GM18507 (cell line): ENCODE measurements around the gene CFAP410.
"Not testable (repeated sequence)": the region's sequence is repeated elsewhere in the genome, so short reads cannot be mapped to it uniquely, and the experiment has no call there.

Experiments used
- DNase-seq: peaks from one replicate; pipeline ENCODE4 v3.0.0; 2011; ENCODE audit warnings: low read depth; ENCODE audit not compliant: insufficient read length; ENCODE audit errors: extremely low spot score
- FAIRE-seq: peaks from 2 replicates; lab custom pipeline; 2011; peaks lifted over from hg19 to GRCh38; lab: Jason Lieb, UNC

The CFAP410 gene

DNA sequence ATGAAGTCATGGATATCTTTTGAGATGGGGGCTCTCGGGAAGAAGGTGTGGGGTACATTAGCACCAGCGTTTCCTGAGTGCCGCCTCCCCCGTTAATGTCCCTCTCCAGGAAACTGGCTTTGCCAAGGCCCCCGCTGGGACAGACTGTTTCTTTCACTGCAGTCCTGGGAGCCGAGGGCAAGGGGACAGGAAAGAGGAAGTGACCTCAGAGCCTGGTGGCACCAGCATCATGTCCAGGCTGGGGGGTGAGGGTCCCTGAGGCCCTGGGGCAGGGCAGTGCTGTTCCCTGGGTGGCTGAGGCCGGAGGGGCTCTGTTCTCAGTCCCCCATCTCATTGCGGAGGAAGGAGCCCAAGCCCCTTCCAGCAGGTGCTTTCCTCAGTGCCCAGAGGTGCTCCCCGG is 33.5 kb downstream of the CFAP410 start:
- DNase-seq (no peak), FAIRE-seq (no peak)

DNA sequence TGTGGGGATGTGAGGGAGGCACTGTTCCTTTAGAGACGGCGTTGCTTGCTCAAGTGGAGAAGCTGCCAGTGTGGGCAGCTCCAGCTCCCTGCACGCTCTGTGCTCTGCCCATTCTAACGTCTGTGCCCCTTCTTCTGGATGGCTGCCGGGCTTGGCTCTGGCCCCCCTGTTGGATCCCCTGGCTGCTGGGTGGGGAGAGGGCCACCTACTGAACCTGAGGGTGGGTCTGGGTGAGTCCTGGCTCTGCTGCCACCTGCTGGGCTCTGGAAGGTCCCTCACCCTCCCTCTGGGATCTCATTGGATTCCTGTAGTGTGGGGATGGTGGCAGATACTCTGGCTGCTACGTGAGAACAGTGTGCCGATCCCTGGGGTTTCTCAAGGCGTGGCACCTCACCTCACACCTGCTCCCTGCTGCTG is 34.3 kb downstream of the CFAP410 start:
- FAIRE-seq (no peak), DNase-seq (no peak)

DNA sequence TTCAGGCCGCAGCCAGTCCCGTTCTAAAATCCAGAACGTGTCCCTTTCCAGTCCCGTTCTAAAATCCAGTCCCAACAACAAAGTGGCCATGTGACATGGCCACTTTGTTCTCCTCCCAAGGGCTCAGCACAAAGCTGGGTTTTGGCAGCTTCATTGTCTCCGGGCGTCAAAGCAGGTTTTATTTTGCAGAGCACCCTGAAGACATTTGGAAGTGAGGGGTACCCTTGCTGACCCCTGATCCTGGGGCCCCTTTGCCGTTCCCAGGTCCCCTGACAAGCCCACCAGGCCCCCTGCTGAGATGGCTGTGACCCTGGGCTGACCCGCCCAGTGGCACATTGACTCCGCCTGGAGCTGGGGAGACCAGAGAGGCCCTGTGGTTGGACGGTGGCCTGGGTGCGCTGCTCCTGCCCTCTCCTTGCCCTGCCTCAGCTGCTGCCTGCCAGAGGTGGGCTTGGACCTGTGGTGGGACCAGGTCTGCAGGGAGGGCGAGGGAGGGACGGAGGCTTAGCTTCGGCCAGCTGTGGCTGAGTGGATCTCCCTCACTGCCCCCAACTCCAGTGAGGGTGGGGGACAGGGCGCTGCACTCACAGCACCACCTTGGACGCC is 35.1 kb downstream of the CFAP410 start:
- FAIRE-seq, result no peak

DNA sequence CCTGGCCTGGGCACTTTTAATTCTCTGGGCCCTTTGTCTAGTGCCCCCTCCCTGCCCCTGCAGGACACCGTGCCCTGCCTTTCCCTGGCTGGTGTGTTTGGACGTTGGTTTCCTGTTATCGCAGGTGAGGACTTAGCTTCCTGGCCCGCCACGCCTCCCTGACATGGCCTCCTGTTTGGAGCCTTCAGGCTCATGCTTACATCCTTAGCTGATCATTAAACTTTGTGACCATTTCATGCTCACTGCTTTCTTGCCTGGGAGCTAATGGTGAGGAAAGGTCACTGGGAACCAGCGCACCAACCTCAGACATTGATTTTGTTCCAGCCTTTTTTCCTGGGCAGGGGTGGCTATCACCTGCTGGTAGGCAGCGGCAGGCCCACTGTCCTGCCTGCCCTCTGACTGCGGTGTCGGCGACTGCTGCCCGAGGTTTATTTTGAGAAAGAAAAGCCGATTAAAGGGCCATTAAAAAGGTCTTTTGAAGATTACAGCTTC is 35.7 kb downstream of the CFAP410 start:
- FAIRE-seq (no peak), DNase-seq (no peak)

More for the DNA sequence above, 35.1 kb downstream of the CFAP410 start:
- DNase-seq, result no peak

DNA sequence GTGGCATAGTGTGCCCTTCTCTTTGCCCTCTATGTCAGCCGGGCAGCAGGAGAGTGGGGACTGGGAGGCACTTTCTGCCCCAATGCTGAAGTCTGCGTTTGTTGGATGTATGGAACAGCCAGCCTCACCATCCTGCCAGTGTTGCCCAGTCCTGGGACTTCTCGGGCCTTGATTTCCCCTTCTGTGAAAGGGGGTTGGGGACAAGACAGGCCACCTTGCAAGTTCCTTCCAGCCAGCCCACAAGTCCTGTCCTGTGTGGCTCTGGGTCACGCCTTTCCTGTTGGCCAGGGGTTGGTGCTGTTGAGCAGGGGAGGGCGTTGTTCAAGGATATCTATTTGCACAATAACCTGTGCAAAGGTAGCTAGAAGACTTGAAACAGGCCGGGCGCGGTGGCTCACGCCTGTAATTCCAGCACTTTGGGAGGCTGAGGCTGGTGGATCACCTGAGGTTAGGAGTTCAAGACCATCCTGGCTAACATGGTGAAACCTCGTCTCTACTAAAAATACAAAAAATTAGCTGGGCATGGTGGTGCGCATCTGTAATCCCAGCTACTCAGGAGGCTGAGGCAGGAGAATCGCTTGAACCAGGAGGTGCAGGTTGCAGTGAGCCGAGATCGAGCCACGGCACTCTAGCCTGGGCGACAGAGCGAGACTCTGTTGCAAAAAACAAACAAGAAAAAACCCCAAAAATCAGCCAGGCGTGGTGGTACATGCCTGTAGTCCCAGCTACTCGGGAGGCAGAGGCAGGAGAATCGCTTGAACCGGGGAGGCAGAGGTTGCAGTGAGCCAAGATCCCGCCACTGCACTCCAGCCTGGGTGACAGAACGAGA is 36.4 kb downstream of the CFAP410 start:
- DNase-seq, FAIRE-seq: not testable (repeated sequence)

DNA sequence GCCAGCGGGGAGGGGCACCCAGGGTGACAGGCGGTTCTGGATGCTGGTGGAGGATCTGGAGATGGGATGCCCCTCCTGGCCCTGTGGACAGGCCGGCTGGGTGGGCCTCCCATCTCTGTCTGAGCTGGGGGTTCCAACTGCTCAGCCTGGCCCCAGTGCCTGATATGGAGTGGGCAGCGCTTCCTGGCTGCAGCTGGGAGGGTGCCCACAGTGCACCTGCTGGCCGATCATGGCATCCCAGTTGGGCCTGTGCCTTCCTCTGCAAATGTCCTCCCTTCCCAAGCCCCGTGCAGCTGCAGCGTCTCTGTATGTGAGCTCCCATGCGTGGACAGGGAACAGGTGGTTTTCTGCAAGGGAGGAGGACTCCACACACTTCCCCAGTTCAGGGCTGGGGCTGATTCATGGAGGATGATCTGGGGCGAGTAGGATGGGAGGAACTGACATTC is 37.2 kb downstream of the CFAP410 start:
- FAIRE-seq (no peak), DNase-seq (no peak)

DNA sequence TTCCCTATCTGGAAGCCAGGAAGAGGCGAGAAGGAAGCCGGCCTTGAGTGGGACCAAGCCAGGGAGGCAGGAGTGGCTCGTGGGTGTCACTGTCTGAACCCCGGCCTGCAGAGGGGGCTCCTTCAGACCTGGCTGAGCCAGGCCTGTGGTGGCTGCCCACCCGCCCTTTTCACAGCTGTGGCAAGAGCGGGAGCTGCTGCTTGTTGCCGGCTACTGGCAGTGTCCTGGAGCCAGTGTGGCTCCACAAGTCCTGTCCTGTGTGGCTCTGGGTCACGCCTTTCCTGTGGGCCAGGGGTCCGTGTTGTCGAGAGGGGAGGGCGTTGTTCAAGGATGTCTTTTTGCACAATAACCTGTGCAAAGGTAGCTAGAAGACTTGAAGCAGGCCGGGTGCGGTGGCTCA is 38.0 kb downstream of the CFAP410 start:
- FAIRE-seq (no peak), DNase-seq (no peak)

DNA sequence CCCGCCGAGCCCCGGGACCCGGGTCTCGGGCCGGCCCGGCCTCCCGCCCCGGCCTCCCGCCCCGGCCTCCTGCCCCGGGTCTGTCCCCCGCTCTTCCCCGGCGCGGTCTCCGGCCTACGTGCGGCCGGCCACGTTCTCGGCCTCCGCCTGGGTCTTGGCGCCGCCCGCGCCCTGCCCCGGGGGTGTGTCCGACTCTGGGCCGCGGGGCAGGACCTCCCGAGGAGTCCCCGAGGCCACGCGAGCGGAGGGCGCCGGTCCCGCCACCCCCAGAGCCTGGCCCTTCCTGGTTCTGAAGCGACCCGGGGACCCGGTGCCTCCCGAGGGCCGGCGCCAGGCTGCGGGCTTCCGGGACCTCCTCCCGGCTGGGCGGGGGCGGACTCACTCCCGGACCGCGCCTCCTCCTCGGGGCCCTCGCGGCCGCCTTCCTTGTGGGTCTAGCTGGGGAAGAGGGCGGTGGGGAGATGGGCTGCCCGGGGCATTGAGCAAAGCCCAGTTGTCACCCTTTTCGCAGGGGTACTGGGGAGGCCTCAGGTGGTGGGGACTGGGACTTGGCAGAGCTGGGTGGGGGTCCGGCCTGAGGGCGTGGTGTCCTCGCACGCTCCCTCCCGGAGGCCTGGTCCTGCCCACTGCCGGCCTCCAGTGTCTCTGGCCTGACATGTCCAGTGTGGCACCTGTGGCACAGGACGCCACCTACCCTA is 38.8 kb downstream of the CFAP410 start:
- DNase-seq (peak; percentile 63), FAIRE-seq (no peak)

DNA sequence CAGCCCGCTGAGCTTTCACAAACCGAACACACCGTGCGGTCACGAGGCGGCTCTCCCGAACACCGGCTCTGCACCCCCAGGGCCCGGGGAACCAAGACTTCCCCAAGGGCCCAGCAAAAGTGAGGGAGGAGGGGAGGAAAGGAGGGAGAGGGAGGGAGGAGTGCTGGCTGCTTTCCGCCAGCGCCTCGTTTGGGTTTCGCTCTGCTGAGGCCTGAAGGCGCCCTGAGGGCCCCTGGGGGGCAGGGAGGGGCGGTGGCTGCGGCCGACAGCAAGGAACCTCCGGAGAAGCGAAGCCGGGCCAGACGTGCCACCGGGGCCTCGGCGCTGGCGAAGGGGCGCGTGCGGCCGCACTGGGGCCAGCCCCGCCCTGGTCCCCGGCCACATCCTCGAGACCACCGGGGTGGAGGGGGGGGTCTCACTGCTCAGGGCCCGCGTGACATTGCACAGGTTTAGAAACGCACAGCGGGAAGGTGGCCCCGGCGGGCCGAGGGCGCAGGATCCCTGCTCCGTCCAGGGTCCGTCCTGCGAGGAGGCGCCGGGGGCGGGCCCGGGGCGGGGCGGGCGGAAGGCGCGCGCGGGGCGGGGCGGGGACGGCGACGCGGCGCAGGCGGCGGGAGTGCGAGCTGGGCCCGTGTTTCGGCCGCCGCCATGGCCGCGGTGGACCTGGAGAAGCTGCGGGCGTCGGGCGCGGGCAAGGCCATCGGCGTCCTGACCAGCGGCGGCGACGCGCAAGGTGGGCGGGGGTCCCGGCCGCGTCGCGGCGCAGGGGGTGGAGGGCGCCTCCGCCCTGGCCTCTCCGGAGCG is 39.5 kb downstream of the CFAP410 start, which contains the start of gene PFKL:
Gene PFKL, plus strand, starts transcription at position 596 of the 804 bp plus-strand sequence. Its CDS starts 53 bp downstream, at position 649.
- FAIRE-seq (peak; percentile 87), DNase-seq (peak; percentile 80)

DNA sequence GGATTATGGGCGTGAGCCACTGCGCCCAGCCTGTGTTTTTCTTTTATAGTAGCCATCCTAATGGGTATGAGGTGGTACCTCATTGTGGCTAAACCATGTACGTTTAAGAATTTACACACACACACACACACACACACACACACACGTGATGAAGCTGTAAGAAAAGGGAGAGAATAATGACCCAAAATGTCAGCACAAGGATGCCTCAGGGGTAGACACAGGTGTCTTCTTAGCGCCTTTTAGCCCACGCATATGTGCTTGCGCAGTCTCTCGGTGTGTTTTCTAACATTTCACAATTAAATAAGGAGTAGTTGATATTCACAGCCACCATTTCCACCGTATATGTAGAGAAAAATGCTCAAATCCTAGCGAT is 40.1 kb downstream of the CFAP410 start:
- DNase-seq, result no peak
- FAIRE-seq, result no peak

DNA sequence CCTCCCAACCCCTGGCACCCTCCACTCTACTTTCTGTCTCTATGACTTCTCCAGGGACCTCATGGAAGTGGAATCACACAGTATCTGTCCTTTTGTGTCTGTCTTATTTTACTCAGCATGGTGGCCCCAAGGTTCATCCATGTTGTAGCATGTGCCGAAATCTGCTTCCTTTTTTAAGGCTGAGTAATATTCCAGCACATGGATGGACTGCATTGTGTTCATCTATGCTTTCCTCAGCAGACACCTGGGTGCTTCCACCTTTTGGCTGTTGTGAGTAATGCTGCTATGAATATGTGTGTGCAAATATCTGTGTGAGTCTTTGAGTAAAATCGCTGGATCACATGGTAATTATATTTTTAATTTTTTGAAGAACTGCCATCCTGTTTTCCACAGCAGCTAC is 40.9 kb downstream of the CFAP410 start:
- DNase-seq, result no peak
- FAIRE-seq, result peak; percentile 24

DNA sequence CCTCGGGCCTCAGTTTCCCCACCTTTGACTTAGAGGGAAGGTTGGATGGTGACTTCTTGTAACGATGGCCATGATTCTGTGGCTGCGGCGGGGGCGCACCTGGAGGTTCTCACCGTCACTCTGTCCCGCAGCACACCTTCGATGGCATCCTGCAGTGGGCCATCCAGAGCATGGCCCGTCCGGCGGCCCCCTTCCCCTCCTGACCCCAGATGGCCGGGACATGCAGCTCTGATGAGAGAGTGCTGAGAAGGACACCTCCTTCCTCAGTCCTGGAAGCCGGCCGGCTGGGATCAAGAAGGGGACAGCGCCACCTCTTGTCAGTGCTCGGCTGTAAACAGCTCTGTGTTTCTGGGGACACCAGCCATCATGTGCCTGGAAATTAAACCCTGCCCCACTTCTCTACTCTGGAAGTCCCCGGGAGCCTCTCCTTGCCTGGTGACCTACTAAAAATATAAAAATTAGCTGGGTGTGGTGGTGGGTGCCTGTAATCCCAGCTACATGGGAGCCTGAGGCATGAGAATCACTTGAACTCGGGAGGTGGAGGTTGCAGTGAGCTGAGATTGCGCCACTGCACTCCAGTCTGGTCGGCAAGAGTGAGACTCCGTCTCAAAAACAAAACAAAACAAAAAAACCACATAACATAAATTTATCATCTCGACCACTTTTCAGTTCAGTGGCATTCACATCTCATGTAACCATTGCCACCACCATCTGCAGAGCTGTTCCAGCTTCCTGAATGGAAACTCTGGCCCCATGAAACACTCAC is 41.5 kb downstream of the CFAP410 start:
- peak; percentile 86 for FAIRE-seq
- peak; percentile 78 for DNase-seq

DNA sequence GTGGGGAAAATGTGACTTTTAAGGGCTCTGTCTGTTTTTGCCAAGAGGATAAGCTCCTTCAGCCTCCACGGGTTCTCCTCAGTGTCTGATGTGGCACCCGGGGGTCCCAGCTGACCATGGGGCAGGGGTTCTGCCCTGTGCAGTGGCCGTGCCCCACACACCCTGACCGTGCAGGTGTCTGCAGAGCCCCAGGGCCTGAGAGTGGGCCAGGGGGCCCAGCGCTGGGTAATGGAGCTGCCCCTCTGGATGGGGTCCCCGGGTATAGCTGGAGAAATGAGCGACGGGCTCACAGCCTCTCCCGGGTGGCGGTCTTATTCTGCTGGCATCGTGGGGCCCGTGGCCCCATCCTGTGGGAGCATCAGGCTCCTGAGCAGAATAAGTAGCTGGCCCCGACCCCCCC is 42.3 kb downstream of the CFAP410 start:
- DNase-seq (no peak), FAIRE-seq (no peak)

DNA sequence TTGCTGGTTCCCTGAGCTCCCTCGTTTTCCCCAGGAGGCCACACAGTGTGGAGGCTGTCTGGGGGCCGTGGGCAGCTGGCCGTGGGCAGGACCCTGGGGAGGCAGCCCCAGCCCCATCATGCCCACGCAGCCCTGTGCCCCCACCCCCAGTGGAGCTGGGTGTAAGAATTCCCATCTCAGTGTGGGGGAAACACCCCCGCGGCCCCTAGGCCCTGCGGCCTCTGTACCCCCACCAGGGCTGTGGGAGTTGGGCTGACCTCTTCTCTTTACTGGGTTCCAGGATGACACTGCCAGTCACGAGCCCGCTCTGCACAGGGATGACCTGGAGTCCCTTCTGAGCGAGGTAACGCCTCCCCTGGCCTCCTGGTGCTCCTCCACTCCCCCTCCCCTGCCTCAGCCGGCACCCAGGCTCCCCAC is 43.1 kb downstream of the CFAP410 start:
- FAIRE-seq (no peak), DNase-seq (no peak)

DNA sequence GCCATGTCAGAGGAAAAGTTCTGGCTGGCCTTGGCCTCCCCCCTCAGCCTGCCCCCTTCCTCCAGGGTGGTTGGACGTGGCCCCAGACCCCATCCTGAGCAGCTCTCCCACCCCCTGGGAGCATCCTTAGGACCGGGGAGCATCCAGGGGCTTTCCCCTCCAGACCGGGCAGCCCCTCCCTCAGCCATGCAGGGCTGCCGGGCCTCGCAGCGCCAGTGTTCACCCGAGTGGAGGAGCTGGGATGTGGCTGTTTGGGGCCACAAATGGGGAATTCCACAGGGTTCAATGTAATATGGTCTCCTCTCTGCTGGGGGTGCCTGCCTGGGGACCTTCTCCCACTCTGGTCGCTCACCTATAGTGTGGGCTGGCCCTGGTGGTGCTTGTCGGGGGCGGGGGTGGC is 43.5 kb downstream of the CFAP410 start:
- FAIRE-seq (no peak), DNase-seq (no peak)

DNA sequence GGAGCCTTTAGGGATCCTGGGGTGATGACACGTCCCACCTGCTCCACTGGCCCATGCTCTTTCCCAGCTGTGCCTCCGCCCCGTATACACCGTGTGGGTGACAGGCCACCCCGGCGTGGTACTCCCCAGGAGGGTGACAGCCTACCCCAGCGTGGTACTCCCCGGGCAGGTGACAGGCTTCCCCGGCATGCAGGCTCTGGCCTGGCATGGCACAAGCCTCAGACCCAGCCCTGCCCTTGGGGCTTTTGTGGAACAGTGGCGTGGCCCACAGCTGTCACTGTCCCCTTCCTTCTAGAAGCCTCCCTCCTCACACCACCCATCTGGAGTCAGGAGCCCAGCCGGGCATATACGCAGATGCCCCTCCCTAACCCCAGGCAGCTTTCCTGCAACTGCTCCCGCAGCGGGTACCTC is 44.0 kb downstream of the CFAP410 start:
- no peak for FAIRE-seq
- no peak for DNase-seq

DNA sequence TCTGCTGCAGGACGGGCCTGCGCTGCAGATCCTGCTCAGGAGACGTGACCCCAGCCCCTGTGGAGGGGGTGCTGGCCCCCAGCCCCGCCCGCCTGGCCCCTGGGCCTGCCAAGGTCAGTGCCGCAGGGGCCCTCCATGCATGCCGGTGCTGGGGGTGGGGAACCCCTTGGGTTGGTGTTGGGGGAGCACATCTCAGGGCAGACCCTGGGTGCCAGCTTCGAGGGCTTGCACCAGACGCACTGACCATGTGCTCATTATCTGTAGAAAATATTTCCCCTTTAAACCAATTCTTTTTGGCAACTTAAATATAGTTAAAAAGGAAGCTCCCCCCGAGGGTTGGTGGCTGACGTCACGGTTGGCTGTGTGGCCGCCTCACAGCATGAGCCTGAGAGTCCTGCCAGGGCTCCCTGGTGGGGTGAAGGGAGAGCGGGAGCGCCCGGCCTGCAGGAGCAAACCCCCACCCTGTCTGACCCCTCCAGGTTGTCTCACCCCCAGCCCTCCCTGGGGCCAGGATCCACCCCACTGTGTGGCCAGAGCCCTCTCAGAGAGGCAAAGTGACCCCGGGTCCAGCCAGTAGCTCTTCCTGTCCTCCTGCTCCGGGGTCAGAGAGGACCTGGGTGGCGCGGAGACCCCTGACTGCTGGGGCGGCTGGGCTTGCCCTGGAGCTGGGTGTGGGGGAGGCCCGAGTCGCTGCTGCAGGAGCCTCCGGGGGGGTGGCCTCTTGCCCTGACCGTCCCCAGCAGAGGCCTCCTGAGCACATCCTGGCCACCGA is 44.6 kb downstream of the CFAP410 start:
- DNase-seq, result no peak
- FAIRE-seq, result no peak
